Smooth muscle cell (in vitro differentiated cells): Measurements from ENCODE around the gene NTN4. TPM values are rescaled to one million over a fixed set of nuclear protein-coding genes. Genes with fewer than 3 reads are reported as not detected.

Source experiments
- DNase-seq: peaks from one replicate; lab custom pipeline; 2025; ENCODE audit not compliant: unreplicated experiment; lab: John Stamatoyannopoulos, UW
- H2AFZ ChIP-seq: fragments of 200-600 bp; sonication (generic); 2 replicates; pipeline ENCODE4 v1.6.0; 2016; ENCODE audit warnings: antibody characterized with exemption, low read depth, mild to moderate bottlenecking
- H3F3A ChIP-seq: fragments of 200-600 bp; sonication (generic); 2 replicates; pipeline ENCODE4 v1.6.0; 2017; ENCODE audit warnings: antibody characterized with exemption, low read depth
- H3K27ac ChIP-seq: fragments of 200-600 bp; sonication (generic); 2 replicates; pipeline ENCODE4 v1.5.1; 2016; ENCODE audit warnings: low read depth, mild to moderate bottlenecking
- H3K27me3 ChIP-seq: fragments of 200-600 bp; sonication (generic); 2 replicates; pipeline ENCODE4 v1.6.1; 2016; ENCODE audit warnings: low read depth, mild to moderate bottlenecking
- H3K36me3 ChIP-seq: fragments of 200-600 bp; sonication (generic); 2 replicates; pipeline ENCODE4 v1.5.1; 2016; ENCODE audit warnings: low read depth
- H3K4me1 ChIP-seq: fragments of 200-600 bp; sonication (generic); 2 replicates; pipeline ENCODE4 v1.5.1; 2016; ENCODE audit warnings: low read depth
- H3K4me2 ChIP-seq: fragments of 200-600 bp; sonication (generic); 2 replicates; pipeline ENCODE4 v1.6.0; 2016; ENCODE audit warnings: mild to moderate bottlenecking
- H3K4me3 ChIP-seq: fragments of 200-600 bp; sonication (generic); 2 replicates; pipeline ENCODE4 v1.5.1; 2016; ENCODE audit warnings: mild to moderate bottlenecking
- H3K79me2 ChIP-seq: fragments of 200-600 bp; sonication (generic); 2 replicates; pipeline ENCODE4 v1.6.0; 2016; ENCODE audit warnings: low read depth, mild to moderate bottlenecking
- H3K9ac ChIP-seq: fragments of 200-600 bp; sonication (generic); 2 replicates; pipeline ENCODE4 v1.6.0; 2016; ENCODE audit warnings: low read depth
- H3K9me3 ChIP-seq: fragments of 200-600 bp; sonication (generic); replicated peaks from 2 replicates; pipeline ENCODE4 v1.5.1; 2016; ENCODE audit warnings: low read depth
- H4K20me1 ChIP-seq: fragments of 200-600 bp; sonication (generic); 2 replicates; pipeline ENCODE4 v1.6.0; 2016; ENCODE audit warnings: low read depth
- WGBS: methylation state at CpG from one replicate; pipeline ENCODE4 v1.1.7; 2016; ENCODE audit warnings: low lambda C conversion rate; 5-methylcytosine and 5-hydroxymethylcytosine counted together
- polyA plus RNA-seq: library from polyadenylated mRNA; unstranded; fragments of >200 nt; fragmentation: Nextera tagmentation; extraction: Ambion mirVana; gene quantifications from 2 replicates; pipeline ENCODE4 v1.2.1, GENCODE V29; 2016
- total RNA-seq: library from RNA; depleted of rRNA; stranded (reverse); fragments of >200 nt; gene quantifications from 2 replicates; pipeline ENCODE4 v1.2.3, GENCODE V29; 2014
- TF ChIP-seq, protein P1 (sequence below): fragments of 200-600 bp; sonication (generic); IDR thresholded peaks from 2 replicates; pipeline ENCODE4 v1.5.1; 2017; ENCODE audit warnings: borderline replicate concordance, mild to moderate bottlenecking, antibody characterized with exemption; ENCODE audit not compliant: insufficient read depth, poor library complexity, severe bottlenecking

Gene NTN4
- total and polyA plus RNA-seq, 2 experiments from 2014 or later: 0.94 TPM; not detected in 1

GRCh38 chr12:95674163-95674562, 116.4 kb downstream of the NTN4 start:
- TF ChIP-seq, protein P1, sequence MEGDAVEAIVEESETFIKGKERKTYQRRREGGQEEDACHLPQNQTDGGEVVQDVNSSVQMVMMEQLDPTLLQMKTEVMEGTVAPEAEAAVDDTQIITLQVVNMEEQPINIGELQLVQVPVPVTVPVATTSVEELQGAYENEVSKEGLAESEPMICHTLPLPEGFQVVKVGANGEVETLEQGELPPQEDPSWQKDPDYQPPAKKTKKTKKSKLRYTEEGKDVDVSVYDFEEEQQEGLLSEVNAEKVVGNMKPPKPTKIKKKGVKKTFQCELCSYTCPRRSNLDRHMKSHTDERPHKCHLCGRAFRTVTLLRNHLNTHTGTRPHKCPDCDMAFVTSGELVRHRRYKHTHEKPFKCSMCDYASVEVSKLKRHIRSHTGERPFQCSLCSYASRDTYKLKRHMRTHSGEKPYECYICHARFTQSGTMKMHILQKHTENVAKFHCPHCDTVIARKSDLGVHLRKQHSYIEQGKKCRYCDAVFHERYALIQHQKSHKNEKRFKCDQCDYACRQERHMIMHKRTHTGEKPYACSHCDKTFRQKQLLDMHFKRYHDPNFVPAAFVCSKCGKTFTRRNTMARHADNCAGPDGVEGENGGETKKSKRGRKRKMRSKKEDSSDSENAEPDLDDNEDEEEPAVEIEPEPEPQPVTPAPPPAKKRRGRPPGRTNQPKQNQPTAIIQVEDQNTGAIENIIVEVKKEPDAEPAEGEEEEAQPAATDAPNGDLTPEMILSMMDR: no peak
- Histone ChIP-seq H2AFZ (no peak overlapping the region), H3K9ac (no peak overlapping the region), H3K9me3 (no peaks in the 10 kb centered on the region), H3F3A (no peaks in the 10 kb centered on the region), H3K36me3 (no peaks in the 10 kb centered on the region), H3K4me3 (no peak overlapping the region), H3K27me3 (no peaks in the 10 kb centered on the region), H3K27ac (no peak overlapping the region), H3K4me2 (no peak overlapping the region), H4K20me1 (no peaks in the 10 kb centered on the region), H3K79me2 (no peaks in the 10 kb centered on the region), H3K4me1 (no peaks in the 10 kb centered on the region)
- DNase-seq: no peak

- DNase-seq: no peak
- Histone ChIP-seq H3K4me1 (no peaks in the 10 kb centered on the region), H3K4me2 (no peak overlapping the region), H3K4me3 (no peak overlapping the region), H4K20me1 (no peaks in the 10 kb centered on the region), H3K9me3 (no peaks in the 10 kb centered on the region), H3K36me3 (no peaks in the 10 kb centered on the region), H3K27ac (no peak overlapping the region), H3K79me2 (no peaks in the 10 kb centered on the region), H3F3A (no peaks in the 10 kb centered on the region), H3K9ac (no peak overlapping the region), H2AFZ (no peak overlapping the region), H3K27me3 (no peaks in the 10 kb centered on the region)
- TF ChIP-seq, protein P1: no peak
- 74% methylated on average over 2 of the region's 2 CpGs for WGBS
These were observed 117.0 kb downstream of the NTN4 start for GRCh38 chr12:95673576-95673975.

DNA sequence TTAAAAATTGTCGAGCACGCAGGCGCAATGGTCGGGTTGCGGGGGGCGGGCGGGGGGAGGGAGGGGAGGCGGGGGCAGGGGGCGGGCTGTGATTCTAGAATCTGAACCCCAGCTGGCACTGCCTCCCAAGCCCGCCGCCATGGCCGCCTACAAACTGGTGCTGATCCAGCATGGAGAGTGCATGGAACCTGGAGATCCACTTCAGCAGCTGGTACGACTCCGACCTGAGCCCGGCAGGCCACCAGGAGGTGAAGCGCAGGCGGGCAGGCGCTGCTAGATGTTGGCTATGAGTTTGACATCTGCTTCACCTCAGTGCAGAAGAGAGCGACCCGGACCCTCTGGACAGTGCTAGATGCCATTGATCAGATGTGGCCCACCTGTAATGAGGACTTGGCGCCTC, 118.4 kb downstream of the NTN4 start:
- Histone ChIP-seq H3K4me3 (no peak overlapping the region), H4K20me1 (no peaks in the 10 kb centered on the region), H3K4me2 (no peak overlapping the region), H3K27ac (no peak overlapping the region), H3K36me3 (no peaks in the 10 kb centered on the region), H3K4me1 (no peaks in the 10 kb centered on the region), H3F3A (no peaks in the 10 kb centered on the region), H3K27me3 (no peaks in the 10 kb centered on the region), H3K9me3 (no peaks in the 10 kb centered on the region), H2AFZ (no peak overlapping the region), H3K9ac (no peak overlapping the region), H3K79me2 (no peaks in the 10 kb centered on the region)
- TF ChIP-seq, protein P1: no peak
- 94% methylated on average over 19 of the region's 21 CpGs for WGBS
- DNase-seq: no peak

- Histone ChIP-seq H3K9ac (no peak overlapping the region), H3F3A (no peaks in the 10 kb centered on the region), H3K4me3 (no peak overlapping the region), H3K4me1 (no peaks in the 10 kb centered on the region), H2AFZ (no peak overlapping the region), H4K20me1 (no peaks in the 10 kb centered on the region), H3K27me3 (no peaks in the 10 kb centered on the region), H3K4me2 (no peak overlapping the region), H3K36me3 (no peaks in the 10 kb centered on the region), H3K27ac (no peak overlapping the region), H3K79me2 (no peaks in the 10 kb centered on the region), H3K9me3 (no peaks in the 10 kb centered on the region)
- WGBS: 88% methylated on average over 6 of the region's 6 CpGs
- DNase-seq: no peak
- TF ChIP-seq, protein P1: no peak
These were observed 119.3 kb downstream of the NTN4 start for GRCh38 chr12:95671265-95671664.
